Stimulated activated CD8-positive, alpha-beta memory T cell treated with anti-CD3 and anti-CD28 coated beads, Interleukin-12 subunit alpha, Interleukin-12 subunit beta, amount 100 ng/mL, for 24 hours (primary cell): ENCODE measurements around the gene ABCC10.
"Not testable (repeated sequence)": the region's sequence is repeated elsewhere in the genome, so short reads cannot be mapped to it uniquely, and the experiment has no call there.

Source experiments
- DNase-seq: peaks from one replicate; pipeline ENCODE4 v3.0.0-alpha.2; 2020; ENCODE audit errors: extremely low read depth

Gene ABCC10

DNA sequence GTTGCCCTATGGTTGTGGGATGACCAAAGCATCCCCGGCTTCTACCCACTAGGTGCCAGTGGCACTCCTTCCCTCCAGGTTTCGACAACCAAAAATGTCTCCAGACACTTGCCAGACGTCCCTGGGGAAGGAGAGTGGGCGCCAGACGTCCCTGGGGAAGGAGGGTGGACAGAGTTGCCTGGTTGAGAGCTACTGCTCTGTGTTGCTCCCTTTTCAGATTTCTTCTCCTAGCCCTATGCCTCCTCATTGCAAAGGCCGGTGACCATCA is 69.7 kb downstream of the ABCC10 start:
- DNase-seq = no peak

DNA sequence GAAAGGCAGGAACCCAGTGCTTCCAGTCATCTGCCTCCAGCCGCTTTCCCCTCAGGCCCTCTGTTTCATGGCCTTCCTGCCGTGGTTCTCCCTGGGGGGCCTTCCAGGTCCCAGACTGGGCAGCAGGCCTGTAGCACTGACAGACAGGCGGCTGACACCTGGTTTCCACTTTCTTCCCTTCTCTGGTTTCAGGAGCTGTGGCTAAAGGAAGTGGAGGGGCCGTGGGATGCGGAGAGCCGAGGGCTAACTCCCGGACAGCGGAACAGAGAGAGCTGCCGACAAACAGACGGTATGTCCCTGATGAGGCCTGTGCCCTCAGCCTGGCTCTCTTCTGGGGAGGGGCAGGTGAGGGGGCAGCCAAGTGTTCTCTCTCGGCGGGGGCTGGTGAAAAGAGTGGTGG is 70.3 kb downstream of the ABCC10 start:
- no peak for DNase-seq

DNA sequence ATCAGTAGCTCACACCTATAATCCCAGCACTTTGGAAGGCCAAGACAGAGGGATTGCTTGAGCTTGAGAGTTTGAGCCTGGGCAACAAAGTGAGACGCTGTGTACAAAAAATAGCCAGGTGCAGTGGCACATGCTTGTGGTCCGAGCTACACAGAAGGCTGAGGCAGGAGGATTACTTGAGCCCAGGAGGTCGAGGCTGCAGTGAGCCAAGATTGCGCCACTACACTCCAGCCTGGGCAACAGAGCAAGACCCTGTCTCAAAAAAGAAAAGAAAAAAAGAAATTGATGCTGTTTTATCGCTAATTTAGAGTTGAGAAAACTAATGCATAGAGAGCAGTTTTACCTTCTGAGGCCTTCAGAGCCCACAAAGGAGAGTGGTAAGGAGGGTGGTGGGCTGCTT is 71.0 kb downstream of the ABCC10 start:
- not testable (repeated sequence) for DNase-seq

DNA sequence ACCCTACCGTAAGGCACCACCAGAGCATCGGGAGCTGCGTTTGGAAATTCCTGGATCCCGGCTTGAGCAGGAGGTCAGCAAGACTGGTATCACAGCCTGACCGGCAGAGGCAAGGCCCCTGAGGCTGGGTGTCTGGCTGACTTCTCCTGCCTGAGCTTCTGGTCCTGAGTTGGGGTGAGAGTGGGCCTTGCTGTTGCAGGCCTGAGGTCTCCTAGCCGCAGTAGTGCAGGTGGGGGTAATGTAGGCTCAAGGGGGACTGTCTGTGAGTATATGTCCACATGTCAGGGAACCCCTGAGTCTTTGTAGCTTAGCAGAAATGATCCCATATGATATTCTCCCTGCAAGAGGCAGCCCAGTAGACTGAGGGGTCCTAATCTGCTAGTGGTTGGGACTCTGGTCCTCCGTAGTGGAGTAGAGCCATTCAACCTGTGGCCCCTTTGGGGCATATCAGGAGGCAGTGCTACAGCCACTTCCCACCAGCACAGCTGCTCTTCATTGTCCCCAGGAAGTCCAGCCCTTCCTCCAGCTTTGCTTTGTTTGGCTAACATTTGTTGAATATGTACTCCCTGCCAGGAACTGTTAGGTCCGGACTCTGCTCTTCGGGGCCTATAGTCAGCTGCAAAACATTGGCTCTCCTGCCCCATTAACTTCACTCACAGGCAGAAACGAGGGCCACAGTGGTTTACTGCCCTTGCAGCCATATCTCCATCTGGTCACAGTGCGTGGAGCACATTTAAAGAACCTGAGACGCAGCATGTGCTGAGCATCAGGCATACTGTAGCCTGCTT is 71.9 kb downstream of the ABCC10 start:
- no peak for DNase-seq
